NCI-H146 treated with DMSO at 0.1 percent for 48 hours (cell line): Measurements from ENCODE around the gene KCNT2.
"Not testable (repeated sequence)": the region's sequence is repeated elsewhere in the genome, so short reads cannot be mapped to it uniquely, and the experiment has no call there.

Experiments
- DNase-seq: peaks from one replicate; lab custom pipeline; 2025; ENCODE audit not compliant: unreplicated experiment; lab: John Stamatoyannopoulos, UW

The KCNT2 gene

DNA sequence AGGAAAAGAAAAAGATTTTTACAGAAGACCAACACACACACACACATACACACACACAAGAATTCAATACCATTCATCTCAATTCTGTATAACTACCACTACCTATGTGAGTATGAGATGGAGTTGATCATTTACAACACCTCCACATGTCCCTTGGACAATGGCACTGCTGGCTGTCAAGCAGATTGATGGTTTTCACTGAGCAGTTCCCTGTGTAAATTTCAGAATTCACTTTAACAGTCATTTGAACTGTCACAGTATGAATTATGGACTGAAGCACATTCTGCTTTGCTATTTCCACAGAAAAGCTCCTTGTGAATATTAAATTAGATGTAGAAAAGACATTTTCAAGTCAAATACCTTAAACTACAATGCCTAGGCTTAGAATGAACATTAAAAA, 14.3 kb downstream of the KCNT2 start:
- no peak for DNase-seq

DNA sequence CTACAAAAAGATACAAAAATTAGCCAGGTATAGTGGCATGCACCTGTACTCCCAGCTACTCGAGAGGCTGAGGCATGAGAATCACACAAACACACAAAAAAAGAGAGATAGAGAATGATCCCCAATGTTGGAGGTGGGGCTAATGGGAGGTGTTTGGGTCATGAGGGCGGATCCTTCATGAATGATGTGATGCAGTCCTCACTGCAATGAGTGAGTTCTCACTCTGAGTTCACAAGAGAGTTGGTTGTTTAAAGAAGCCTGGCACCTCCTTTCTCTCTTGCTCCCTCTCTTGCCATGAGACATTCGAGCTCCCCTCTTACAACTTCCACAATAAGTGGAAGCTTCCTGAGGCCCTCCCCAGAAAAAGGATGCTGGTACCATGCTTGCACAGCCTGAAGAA, 17.3 kb downstream of the KCNT2 start:
- DNase-seq = no peak

DNA sequence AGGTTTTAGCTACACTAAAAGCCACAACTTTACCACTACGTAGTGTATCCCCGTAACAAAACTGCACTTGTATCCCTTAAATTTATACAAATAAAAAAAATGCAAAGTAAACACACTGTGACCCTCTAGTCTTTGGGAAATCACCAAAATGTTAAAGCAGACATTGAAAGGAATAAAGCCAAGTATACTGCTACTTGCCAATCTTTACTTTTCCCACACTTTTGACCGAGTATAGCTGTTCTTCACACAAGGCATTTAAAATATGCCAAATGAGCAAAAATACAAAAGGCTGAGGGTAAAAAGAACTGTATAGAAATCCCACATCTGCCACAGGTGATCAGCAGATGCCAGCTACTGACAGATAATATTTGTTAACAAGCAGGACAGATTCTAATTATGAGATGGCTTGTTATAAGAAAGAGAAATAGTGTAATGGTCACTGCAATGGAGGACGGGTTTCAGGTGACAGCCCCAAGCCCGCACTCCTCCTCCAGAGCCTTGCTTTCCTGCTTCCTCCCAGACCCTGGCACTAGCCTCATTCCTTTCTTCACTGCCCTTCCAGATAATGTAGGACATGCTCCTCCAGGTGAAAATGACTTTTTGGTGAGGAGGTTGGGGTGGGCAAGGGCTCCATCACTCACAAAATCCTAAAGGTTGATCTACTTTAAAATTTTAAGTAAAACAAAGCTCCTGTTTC, 18.1 kb downstream of the KCNT2 start:
- no peak for DNase-seq

DNA sequence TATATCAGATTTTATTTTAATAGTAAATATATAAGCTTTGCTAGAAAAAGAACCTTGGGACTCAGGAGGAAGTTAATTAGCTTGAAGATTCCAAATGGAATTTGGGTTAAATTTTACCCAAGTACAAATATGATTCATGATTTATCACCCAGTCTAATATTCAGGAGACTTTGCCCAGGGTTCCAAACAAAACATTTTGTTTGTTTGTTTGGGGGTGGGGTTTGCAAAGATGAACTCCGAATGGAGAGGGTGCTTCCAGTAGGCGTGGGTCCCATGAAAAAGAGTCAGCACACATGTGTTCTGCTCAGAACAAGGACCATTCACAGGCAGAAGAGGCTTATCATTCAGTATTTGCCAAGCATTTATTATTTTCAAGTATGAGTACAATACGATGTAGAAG, 23.5 kb downstream of the KCNT2 start:
- no peak for DNase-seq

DNA sequence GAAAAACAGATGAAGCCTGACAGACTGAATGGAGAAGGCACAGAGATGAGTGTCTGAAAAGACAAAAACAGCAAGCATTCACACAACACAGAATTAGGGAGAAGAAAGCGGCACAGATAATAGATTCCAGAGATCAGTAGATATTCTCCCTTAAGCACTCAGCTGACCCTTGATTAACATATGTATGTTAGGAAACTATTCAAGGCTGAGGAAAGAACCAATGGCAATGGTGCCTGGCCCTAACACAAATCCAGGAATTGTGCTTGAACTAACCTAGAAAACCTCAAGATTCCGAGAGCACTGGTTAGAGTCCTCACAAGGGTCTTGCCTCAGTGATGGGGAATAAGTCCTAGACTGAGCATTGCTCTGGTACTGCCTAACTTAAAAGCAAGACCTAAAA, 30.9 kb downstream of the KCNT2 start:
- DNase-seq = no peak

DNA sequence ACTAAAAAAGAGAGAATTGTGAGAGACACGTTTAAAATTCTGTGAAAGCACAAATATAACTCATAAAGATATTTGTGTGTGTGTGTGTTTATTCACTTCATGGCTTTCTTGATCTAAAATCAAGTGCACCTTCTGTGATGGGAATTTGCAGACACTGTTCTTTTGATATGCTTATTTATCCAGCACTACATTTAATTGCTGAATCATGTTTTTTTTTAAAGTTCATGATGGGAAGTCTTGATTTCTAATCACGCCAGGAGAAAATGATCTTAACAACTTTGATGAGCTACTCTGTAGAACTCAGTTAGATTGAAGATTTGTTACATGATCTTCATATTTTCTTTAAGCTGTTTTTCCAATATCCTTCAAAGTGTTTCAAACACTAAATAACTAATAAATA, 35.0 kb downstream of the KCNT2 start:
- no peak for DNase-seq

DNA sequence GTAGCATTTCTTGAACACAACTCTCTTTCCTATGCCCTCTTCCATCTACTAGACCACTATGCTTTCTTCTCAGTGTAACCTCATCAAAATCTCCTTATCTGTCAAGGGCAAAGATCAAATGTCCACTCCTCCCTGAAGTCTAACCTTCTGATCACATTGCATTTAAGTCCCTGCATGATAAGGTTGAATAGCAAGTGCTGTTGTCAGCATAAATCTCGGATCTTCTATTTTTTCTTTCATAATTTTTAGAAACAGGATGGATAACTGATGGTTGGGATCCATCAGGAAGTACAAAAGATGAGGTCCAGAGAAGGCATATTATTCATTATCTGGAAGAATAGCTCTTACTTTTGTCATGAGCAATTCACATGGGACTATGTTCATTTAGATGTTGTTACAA, 41.0 kb downstream of the KCNT2 start:
- DNase-seq = no peak

DNA sequence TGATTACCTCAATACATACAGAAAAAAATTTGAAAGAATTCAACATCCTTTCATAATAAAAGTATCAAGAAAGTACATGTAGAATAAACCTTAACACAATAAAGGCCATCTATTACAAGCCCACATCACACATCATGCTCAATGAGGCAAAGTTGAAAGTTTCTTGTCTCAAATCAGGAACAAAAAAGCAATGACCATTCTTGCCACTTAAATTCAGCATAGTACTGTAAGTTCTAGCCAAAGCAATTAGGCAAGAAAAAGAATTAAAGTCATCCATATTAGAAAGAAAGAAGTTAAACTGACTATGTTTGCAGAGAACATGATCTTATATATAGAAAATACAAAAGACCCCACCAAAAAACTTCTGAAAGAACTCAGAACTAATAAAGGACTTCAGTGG, 44.5 kb downstream of the KCNT2 start:
- no peak for DNase-seq

DNA sequence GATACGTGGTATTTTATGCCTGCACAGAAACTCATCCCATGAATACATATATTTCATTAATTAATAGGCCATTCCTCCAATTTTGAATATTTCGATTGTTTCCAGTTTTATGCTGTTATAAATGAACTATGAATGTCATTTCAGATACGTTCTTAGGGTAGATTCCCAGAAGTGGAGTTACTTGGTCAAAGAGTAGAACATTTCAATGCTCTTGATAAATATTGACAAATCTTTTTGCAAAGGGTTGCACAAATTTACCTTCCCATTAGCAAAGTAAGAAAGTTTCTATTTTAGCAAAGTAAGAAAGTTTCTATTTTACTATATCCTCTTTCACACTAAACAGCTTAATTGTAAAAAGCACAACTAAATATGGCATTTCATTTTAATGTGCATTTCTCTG, 48.9 kb downstream of the KCNT2 start:
- no peak for DNase-seq

DNA sequence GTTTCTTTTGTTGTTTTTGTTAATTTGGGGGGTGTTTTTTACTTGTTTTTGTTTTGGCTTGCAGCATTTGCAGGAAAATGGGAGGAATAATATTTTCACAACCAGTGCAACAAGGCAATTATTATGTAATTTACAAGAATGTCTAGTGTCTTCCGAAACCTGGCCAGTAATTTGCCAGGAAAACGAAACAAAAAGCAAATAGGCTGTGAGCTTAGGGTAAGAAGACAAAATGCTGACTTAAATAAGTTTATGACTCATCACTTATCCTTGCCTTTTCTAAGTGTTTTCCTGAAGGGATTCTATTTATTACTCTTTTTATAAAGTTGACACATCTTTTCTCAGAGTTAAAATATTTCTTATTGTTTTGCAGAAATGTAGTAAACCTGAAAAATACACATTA, 49.8 kb downstream of the KCNT2 start:
- DNase-seq = no peak

DNA sequence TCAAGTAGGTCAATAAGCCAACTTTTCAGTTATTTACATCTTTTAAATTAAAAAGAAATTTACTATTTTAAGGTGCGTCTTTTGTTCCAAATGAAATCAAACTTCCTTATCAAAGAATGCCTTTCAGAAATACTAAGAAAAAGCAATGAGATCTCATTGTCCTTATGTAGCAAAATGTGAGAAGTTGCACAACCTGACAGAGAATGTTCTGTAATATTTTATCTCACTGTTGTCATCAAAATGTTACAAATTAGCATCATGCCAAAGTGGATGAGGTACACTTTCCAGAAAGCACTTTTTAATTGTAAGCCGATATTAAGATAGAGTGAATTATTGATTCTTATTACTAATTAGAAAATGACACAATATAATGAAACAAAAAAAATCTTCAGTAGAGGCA, 50.4 kb downstream of the KCNT2 start:
- DNase-seq = no peak

DNA sequence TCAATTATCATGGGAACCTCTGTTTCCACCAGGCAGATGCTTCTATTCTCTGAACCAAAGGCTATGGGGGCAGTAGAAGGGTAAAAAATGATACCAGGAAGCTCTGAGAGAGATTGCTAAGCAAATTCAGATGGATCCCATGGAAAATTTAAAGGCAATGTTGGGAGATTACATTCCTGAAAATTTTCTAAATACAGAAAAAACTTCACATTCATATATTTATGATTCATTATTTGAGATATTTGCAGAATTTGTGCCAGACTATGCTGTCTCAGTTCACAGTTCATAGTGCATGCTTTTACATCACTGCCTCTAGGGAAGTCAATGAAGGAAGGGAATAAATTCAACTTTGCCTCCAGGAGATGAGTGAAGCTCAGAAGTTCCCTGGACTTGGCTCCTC, 57.5 kb downstream of the KCNT2 start:
- DNase-seq = no peak

DNA sequence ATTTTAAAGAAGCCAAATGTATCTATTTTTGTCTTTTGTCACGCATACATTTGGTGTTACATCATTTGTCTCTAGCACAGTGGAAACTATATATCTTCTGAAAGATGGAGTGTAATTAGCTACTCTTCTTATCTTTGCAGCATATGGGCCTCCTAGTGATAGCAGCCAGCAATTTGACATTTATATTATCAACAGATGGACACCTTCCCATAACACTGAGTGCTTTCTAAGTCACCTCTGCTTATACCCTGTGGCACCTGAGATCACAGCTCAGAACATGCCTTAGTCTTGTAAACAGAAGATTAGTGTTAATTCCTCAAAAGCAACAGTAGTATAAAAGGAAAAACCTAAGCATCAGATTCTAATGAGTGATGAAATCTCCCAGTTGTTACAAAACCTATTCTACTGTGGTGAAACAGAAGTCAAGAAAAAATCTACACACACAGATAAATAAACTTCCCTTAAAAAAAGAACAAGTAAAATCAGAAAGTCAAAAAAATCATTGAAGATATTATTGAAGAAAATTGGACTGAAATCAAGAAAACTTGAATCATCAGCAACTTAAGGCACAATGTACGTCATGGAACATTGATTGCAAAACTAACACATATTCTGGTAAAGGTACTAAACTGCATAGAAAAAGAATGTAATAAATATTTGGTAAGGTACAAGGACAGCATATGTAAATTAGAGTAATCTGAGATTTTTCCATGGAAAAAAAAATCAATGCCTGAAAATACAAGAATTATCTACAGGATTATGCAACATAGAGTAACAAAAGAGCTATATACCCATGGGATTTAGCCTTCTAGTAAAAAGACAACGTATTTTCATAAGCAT, 61.7 kb downstream of the KCNT2 start:
- peak; percentile 18 for DNase-seq

DNA sequence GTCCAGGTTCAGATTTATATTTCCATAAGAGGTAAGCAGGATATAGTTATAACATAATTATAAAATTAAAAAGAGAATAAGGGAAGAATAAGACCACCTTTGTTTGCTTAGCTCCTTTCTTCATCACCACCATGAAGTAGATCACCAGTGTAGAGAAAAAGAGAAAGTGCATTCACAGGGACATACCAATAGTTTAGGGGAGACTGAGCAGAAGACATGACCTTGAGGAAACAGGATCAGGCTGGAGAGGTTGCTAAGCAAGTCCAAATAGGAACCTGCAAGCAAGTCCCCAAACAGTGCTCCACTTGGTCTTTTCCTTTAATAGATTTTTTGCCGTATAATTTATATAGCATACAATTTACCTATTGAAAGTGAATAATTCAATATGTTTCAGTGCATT, 63.0 kb downstream of the KCNT2 start:
- no peak for DNase-seq

DNA sequence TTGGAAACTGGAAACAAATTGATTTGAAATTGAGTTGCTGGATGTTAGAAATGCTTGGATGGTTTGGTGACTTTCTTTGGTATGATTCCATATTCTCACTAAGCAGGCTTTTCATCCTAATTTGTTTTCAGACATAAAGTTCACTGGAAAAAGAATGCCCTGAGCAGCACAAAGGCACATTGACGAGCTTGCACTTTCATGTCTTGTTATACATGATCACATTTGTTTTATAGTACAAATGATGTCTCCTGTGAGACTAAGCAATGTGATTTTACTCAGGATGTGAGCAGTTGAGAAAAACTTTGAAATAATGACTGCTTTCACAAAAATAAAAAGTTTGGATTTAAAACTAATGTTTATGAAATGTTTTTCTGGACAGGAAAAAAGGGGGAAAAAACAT, 63.6 kb downstream of the KCNT2 start:
- DNase-seq = no peak

DNA sequence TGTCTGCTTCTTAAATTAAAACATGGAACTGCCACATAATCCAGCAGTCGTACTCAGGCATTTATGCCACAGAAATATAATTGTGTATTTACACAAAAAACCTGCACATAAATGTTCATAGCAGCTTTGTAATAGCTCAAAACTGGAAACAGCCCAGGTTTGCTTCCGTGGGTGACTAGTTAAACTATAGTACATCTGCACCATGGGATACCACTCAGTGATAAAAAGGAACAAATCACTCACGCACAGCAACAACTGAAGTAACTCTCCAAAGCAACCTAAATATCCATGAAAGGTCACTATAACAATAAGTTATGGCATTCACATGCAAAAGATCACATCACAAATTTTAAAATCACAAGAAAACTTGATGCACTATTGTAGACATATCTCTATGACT, 64.4 kb downstream of the KCNT2 start:
- no peak for DNase-seq

DNA sequence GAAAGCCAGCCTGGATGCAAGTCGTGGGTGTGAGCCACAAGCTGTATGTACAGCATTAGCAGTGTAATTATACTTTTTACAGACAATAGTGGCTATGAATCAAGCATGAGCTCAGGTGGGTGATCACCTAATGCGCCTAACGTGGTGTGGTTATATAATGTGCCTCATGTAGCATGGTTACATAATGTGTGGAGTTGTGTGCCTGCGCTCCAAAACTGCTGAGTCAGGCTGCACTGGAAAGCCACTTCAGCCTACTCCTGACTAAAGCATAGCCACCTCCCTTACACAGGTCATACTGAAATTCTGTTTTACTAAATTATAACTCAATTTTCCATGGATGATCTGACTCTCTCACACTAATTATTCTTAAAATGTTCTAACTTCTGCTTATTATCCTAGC, 69.8 kb downstream of the KCNT2 start:
- no peak for DNase-seq

DNA sequence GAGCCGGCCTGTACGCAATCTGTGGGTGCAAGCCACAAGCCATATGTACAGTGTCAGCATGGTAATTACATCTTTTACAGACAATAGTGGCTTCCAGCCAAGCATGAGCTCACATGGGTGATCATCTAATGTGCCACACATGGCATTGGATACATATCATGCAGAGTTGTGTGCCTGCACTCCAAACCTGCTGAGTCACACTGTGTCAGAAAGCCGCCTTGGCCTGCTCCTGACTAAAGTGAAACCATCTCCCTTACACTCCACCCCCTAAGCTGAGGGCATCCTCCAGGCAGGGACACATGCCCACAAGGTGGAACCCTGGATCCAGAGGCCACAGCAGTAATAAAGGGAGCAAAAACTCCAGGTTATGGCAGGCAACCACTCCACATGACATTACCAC, 72.5 kb downstream of the KCNT2 start:
- DNase-seq = no peak

DNA sequence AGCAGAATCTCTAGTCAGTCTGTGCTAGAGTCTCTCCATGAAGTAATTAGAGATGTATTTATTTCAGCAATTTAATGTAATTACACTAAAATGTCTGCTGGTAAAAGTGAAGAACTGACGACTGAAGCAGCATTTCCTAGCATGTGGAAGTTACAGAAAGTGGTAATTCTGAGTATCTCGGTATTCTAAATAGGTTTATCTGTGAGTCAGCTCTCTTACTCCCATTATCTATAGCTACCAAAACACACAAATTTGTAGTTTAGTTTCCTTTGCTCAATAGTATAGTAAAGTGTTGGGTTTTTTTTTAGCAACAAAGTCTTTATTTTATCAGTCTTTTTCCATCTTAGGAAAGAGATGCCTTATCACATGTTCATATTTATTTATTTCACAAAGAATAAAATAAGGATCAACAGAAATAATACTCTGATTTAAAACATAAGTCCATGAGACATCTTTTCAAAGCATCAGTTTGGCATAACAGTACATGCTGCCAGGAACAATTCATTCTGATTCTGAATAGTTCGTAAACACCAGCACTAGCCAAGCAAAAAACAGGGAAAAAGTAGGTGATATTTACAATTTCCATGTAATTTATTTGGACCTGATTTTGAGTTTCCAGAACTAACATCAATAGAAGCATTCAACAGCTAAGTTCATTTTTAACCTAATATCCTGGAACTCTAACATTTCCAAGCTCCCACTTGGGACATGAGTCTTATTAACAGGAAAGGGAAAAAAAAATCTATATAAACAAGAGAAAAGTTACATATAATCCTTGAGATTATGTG, 76.3 kb downstream of the KCNT2 start:
- no peak for DNase-seq

DNA sequence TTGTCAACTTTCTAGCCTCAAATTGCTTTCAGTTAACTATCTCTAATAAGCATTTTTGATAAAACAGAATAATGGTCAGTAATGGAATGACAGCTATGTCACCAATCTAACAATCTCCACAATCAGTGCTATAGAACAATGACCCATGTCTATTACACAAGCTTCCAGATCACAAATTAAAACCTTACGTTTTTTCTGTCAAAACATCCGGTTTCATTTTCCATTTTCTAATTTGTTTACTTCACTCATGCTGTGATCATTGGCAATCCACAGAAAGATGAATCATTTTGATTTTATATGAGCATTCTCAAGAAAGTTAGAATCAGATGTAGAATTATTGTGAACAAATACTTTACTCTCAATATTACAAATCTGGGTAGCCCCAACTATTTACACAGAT, 80.3 kb downstream of the KCNT2 start:
- no peak for DNase-seq

DNA sequence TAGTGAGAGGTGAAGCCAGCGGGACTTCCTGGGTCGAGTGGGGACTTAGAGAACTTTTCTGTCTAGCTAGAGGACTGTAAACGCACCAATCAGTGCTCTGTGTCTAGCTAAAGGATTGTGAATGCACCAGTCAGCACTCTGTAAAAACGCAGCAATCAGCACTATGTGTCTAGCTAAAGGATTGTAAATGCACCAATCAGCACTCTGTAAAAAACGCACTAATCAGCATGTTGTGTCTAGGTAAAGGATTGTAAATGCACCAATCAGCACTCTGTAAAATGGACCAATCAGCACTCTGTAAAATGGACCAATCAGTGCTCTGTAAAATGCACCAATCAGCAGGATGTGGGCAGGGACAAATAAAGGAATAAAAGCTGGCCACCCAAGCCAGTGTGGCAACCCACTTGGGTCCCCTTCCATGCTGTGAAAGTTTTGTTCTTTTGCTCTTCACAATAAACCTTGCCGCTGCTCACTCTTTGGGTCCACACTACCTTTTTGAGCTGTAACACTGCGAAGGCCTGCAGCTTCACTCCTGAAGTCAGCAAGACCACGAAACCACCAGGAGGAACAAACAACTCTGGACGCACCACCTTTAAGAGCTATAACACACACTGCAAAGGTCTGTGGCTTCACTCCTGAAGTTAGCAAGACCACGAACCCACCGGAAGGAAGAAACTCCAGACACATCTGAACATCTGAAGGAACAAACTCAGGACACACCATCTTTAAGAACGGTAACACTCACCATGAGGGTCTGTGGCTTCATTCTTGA, 85.5 kb downstream of the KCNT2 start:
- not testable (repeated sequence) for DNase-seq
